HG03139 (cell line): ENCODE data around the gene SOX18.

Source experiments
- ATAC-seq: cut with Tn5 transposase; IDR thresholded peaks from one replicate; pipeline ENCODE4 v1.9.1; 2021; ENCODE audit not compliant: unreplicated experiment

The SOX18 gene

GRCh38 chr20:64053841-64054661 is 4.6 kb upstream of the SOX18 start:
- ATAC-seq = no peak

- ATAC-seq = no peak
These were observed 3.8 kb upstream of the SOX18 start for GRCh38 chr20:64052987-64053840.

- no peak for ATAC-seq
These were observed 2.9 kb upstream of the SOX18 start for GRCh38 chr20:64052326-64052722.

GRCh38 chr20:64051561-64052325 is 2.3 kb upstream of the SOX18 start:
- no peak for ATAC-seq

- ATAC-seq = no peak
These were observed 1.6 kb upstream of the SOX18 start for GRCh38 chr20:64051033-64051452.

GRCh38 chr20:64050261-64051032 is 1.0 kb upstream of the SOX18 start:
- ATAC-seq = no peak

- ATAC-seq = no peak
These were observed 430 bp upstream of the SOX18 start for GRCh38 chr20:64049878-64050260.

- no peak for ATAC-seq
These were observed 916 bp downstream of the SOX18 start for GRCh38 chr20:64048402-64049044.

GRCh38 chr20:64047968-64048401 is 1.5 kb downstream of the SOX18 start:
- no peak for ATAC-seq

GRCh38 chr20:64047046-64047389 is 2.4 kb downstream of the SOX18 start:
- no peak for ATAC-seq

- ATAC-seq = no peak
These were observed 4.0 kb downstream of the SOX18 start for GRCh38 chr20:64045346-64046011.

GRCh38 chr20:64044484-64045247 is 4.8 kb downstream of the SOX18 start:
- ATAC-seq = no peak

- ATAC-seq = no peak
These were observed 5.7 kb downstream of the SOX18 start for GRCh38 chr20:64043768-64044167.

- ATAC-seq = no peak
These were observed 7.2 kb downstream of the SOX18 start for GRCh38 chr20:64042054-64042781.

GRCh38 chr20:64041781-64042053 is 7.7 kb downstream of the SOX18 start:
- ATAC-seq = no peak

- ATAC-seq = no peak
These were observed 8.2 kb downstream of the SOX18 start for GRCh38 chr20:64041040-64041780.

- no peak for ATAC-seq
These were observed 9.0 kb downstream of the SOX18 start for GRCh38 chr20:64040231-64041039.
